Ramos (cell line): ENCODE measurements around the gene TBC1D10A.

ENCODE experiments used
- in situ Hi-C: fragments of 300-500 bp; cut with MboI; formaldehyde crosslinking; loops from one replicate; pipeline ENCODE4 v1.14.3; 2022; ENCODE audit warnings: low sequenced_read_pairs; ENCODE audit not compliant: unreplicated experiment

The TBC1D10A gene

DNA sequence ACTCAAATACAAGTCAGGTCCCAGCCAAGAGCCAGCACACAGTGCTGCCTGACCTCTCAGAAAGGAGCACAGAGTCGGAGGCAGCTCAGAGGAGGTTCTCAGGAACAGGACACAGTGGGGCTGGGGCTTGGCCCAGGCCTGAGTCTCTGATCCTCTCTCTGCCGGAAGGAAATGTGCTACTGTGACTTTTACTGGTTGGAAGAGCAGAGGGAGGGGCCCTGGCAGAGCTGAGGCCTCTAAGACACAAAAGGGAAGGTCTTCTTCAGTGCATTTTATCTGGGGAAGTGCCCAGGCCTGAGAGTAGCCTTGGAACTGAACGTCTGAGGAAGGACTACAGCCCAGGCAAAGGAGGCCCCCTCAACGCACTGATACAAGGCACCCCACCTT, 21.2 kb downstream of the TBC1D10A start:
- in situ Hi-C loops, result no loop called here

DNA sequence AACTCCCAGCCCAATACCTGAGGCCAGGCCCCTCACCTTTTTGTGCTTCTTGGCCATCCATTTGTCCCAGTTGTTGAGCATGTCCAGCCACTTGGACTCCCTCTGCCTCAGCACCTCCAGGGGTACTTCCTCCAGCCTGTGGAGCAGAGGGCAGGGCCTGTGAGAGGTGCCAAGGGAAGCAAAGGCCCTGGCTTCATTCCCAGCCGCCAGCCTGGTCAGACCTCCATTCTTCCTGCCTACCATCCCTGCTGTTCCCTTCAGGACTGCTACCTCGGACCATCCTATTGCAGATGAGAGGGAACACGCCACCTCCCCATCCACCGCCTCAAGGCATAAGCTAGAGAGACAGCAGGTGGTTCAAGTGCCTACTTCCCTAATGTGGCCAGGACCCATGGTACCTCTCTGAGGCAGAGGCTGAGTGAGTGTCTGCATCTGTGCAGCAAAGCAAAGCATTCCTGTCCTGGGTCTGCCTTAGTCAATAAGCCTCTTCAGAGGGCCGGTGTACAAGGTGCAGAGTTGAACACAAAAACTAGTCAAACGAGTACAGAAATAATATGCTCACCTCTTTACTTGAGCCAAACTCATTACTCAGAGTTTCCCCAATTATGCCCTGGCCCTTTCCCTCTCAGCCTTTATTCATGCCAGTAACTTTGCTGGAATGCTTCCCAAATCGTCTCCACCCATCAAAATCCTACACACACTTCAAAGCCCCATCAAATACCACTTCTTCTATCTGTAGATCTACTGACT, 22.1 kb downstream of the TBC1D10A start:
- in situ Hi-C loops, result no loop called here

DNA sequence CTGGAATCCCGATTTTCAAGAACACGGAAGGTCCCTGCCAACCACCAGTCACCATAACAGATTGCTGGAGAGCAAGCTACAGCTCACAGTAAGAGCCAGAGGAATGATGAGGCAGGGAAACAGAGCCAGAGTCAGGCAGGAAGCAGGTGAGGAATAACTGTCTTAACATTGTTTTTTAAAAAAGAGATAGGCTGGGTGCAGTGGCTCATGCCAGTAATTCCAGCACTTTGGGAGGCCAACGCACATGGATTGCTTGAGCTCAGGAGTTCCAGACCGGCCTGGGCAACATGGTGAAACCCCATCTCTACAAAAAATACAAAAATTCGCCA, 24.0 kb downstream of the TBC1D10A start:
- in situ Hi-C loops, result no loop called here

DNA sequence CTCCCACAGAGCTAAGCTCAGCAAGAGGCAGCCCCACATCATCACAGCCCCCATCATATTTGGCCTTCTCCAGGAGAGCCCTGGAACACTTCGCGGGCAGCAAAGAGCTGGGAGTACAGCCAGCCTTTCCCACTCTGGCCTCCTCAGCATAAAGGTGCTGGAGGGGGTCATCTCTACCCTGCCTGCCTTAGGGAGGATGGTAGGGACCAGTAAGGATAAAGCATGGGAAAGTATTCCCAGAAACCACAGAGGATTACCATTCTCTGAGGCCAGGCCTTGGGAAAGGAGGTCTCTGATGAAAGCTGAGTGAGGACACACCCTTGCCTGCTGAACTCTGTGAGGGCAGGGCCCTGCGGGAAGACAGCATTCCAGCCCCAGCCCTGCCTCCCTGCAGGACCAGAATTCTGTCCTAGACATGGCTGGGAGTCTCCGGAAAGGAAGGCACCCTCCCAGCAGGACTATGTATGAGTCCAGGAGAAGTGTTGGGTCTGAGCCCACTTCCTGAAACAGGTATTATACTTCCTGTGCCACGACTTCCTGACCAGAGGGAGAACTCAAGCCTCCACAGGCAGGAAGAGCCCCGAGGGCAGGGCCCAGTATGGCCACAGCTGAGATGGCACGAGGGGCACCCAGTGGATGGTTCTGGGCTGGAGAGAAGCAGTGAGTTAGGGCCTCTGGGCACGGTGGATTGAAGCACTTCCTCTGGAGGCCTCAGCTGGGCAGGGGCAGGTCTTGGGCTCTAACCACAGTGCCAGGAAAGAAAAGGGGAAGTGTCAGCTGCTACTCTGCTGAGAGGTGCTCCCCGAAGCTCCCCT, 24.5 kb downstream of the TBC1D10A start:
- in situ Hi-C loops, result no loop called here

DNA sequence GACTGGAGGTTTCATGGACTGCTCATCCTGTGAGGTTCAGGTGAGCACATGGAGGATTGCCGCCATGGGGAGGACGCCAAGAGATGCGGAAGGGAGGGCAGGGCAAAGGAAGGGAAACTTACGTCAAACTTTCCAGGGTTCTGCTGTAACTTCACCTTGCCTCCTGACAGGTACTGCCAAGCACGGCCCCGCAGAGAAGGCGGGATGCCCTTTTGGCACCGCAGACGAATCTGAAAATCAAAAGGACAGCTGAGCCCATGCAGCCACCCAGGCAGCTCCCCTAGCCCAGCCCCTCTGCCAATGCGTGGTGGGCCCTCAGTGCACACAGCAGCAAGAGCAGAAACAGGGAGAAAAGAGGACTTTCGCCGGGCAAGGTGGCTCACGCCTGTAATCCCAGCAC, 27.4 kb downstream of the TBC1D10A start:
- in situ Hi-C loops, result no loop called here

DNA sequence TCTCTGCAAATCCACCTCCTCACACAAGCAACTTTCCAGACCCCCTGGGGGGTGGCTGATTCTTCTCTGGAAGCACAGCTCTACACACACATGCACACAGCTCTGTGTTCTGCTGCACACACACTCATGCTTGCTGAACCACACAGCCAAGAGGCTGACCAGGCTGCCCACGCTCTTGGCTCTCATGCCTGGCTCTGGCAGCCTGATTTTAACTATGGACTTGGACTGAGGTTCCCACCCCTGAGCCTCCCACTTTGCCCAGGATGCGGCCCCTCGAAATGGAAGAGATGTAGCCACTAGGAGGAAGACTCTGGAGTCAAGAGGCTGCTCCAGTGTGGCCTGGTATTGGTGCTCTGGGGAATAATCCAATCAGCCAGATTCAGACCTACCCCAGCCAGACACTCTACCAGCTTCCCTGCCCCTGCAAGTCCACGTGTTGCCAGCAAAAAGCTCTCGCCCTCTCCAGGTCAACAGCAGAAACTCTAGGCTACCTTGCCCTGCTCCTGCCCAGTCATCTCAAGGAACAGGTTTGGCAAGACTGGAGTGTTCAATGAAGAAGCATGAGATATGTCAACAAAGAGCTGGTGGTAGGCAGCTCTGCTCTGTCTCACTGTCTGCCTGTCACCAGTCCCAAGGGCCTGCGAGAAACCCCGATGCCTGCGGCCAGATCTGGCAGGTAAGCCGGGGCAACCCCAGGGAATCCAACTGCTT, 28.6 kb downstream of the TBC1D10A start:
- in situ Hi-C loops, result no loop called here

DNA sequence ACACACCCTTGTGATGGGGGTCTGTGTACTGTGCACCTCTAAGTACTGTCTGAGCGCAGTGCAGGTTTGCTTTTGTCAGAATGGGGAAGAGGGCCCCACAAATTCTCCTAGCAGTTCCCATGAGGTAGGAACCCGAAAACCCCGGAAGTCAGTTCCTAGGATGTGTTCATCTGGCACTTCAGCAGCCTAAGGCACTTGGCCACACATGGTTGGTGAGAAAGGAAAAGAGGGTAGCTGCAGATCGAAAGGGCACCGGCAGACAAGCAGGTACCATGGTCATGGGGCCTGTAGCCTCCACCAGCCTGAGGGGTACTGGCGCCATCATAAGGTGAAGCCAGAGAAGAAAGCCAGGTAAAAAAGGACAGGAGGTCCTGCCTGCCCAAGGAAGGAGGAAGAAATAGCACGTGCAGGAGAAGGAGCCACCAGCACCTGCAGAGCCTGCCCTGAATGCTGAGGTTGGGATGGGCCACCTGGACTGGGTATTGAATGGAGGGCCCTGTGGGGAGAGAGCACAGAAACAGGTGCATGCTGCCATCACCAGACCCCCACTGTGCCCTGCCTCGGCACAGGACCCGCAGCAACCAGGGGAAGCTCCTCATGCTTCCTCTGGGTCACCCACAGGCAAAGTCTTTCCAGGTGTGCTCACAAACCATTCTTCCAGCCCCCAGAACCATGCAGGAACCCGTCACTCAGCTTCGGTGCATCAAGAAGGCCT, 29.3 kb downstream of the TBC1D10A start:
- in situ Hi-C loops, result no loop called here

DNA sequence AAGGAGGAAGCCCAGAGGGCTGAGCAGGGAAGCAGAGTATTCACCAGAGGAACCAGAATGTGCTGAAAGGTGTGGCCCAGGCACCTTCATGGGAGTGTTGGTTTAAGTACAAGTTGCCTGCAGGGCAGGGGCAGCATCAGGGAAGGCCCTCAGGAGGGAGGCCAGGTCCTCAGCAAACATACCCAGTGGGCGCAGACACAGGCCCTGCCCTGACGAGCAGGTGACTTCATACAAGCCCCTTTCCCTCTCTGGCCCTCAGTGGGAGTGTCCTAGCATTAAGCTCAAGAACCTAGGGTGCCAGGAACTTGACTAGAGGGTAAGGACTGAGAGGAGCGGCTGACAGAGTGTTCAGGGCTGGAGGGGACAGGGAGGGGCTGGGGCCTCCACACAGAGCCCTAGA, 29.9 kb downstream of the TBC1D10A start:
- in situ Hi-C loops, result no loop called here

DNA sequence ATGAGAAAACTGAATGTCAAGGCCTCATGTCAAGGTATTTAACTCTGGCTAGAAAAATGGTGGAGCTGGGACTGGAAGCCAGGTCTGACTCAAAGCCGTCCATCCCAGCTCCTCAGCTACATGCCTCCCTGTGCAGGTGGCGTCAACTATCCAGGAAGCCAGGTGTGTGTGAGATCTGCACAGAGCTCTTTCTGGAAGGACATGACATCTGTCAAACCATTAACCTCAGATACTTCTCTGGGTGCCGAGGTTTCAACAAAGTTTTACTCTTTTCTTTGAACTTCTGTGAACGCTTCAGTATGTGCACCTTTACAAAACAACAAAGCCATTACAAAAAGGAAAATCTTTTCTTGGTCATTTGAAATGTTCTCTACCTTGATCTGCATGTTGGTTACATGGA, 30.4 kb downstream of the TBC1D10A start:
- in situ Hi-C loops, result no loop called here

DNA sequence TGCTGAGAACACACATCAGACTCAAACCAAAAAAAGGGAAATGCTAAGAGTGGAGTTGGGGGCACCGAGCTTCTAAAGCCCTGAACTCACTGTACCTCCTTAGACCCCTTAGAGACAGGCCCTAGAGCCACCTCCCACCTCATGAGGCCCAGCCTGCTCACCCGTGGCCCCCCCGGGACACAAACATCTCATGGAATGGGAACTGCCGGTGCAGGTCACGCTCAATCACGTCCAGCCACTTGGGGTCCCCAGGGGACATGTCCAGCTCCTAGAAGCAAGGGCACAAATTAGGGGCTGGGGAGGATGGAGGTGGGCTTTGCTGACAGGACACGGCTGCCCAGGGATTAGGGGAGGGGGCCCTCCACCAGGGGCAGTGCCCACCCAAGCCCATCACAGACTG, 31.2 kb downstream of the TBC1D10A start:
- in situ Hi-C loops, result no loop called here

DNA sequence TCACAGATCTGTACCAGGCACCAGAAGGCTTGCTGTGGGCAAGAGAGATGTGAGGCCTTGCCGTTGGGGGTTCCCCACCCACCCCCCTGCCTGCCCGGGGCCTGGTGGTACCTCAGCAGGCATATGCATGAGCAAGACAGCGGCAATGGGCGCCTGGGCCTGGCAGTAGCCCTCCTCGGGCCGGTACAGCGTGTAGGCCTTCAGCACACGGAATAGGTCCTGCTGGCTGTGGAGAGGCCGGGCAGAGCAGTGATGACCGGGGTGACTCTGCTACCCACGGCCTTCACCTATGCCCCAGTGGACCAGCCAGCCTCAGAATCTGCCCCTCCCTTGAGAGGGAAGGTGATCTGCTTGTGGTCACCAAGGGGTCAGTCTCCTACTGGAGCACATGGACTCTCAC, 31.9 kb downstream of the TBC1D10A start:
- in situ Hi-C loops, result no loop called here

DNA sequence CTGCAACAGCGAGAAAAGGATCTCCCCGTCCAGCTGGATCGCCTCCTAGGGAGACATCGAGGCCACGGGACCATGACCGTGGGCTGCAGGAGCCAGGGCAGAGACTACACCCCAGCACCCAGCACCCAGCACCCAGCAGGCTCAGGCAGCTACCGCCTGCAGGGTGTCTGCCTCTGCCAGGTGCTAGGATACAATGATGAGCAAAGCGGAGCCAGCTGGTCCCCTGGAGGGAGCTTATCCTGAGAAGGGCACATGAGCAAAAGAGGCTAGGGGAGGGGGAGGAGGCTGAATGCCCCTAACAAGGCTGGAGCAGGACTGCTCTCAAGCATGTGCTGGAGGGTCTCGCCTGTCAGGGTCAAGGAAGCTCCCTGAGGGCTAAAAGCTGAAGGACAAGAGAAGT, 32.7 kb downstream of the TBC1D10A start:
- in situ Hi-C loops, result no loop called here

DNA sequence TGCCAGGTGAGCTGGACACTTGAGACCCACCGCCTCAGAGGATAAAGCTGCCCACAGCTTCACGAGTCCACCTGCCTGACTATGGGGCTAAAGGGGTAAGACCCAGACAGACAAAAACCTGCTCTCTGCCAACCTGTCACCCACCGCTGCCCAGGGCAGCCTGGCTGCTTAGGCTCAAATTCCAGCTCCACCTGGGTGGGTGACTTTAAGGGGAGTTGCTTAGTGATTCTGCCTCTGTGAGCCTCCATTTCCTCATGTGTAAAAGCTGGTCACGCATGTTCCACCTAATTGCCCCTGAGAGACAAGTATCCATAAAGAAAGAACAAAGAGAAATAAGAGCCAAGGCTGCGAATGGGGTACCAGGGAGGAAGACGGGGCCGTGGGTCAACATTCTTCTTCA, 33.7 kb downstream of the TBC1D10A start:
- in situ Hi-C loops, result no loop called here

DNA sequence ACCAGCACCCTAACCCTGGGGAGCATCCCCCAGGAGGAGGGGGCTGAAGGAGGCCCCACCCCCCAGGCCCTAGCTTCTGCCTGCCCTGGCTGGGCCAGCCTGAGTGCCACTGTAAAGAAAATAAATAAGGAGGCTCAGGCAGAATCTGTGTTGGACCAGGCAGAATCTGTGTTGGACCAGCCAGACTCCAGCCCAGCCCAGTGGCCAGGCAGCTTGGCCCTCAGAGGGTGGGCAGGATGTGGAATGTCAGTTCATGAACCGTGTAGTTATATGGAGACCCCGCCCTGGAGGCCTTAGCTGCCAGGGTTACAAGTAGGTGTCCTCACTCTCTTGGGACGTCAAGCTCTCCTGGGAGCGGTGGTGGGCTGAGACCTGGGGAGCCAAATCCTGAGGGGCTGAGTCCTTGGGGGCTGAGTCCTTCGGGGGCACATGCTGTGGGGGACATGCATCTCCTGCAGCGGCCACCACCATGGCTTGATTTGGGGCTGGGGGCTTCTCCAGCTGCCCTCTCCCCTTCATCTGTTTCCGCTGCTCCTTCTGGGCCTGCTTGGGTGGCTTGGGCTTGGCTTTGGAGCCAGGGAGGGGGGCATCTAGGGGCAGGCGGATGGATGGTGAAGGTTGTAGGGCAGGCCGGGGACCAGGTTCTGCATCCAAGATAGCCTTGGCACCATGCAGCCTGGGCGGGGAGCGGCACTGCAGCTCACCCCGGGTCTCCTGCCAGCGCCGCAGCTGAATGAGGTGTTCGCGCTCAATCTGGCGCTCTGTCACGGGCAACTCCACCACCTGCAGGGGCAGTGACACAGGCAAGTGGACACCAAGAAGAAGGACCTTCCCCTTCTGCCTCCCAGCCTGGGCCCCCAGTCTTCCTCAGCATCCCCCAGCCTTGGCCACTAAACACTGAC, 34.4 kb downstream of the TBC1D10A start:
- in situ Hi-C loops, result no loop called here

DNA sequence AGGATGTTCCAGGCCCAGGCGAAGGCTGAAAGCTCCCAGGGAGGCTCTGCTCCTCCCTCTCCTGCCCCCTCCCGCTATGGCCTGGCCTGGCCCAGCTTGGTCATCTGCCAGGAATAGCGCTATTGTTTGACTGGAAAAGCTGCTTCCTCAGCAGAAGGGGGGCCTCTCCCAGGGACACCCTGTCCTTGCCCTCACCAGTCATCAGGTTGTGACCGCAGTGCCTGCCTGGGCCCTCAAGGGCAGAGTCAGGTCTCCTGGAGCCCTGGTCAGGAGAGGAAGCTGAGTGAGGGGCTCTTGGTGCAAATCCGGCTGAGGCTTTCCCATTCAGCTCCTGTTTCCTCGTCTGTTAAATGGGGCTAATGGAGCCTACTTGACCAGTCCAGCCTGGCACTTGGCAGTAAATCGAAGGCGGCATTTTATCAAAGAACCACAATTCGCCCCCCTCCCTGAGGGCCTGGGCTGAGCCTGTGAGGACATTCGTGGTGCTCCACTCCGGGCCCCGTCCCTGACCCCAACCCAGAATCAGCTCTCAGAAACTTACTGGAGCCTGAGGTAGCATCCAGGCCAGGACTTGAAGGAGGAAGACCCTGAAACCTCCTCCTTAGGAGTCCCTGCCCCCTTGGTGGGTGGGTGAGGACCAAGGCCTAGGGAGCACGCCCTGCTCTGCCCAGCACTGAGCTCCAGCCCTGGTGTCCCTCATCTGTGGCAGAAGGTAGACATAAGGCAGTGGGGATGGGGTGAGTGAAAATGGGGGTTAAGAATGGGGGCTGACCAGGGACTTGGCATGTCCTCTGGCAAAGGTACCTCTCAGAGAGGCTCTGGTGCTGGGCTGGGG, 35.5 kb downstream of the TBC1D10A start:
- in situ Hi-C loops, result no loop called here

DNA sequence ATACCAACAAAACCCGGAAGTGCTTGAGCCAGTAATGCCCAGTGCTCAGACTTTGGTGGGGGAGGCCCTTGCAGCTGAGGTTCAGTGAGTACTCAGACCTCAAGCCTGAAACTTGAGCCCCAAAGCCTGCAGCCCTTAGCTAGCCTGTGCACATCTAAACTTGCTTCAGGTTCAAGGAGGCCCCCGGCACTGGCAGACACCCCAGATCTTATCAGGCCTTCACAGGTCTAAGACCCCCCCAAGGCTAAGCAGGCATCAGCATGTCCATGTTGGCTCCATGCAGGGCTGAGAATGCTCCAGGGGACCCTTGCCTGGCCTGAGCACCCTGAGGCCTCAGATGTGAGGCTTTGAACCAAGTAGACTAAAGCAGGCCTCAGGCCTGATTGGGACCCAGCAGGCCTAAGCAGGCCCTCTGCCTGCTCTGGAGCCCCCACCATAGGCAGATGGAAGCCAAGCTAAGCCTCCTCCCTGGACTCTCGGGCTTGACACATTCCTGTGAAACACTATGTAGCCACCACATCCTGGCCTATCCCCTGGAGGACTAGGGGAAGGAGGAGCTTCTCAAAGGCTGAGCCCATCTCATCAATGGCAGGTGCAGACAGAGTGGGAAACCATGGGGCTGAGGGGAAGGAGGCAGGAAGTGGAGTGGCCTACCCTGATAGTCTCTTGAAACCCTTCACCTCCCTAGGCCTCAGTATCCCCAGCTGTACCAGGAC, 36.2 kb downstream of the TBC1D10A start:
- in situ Hi-C loops, result no loop called here

DNA sequence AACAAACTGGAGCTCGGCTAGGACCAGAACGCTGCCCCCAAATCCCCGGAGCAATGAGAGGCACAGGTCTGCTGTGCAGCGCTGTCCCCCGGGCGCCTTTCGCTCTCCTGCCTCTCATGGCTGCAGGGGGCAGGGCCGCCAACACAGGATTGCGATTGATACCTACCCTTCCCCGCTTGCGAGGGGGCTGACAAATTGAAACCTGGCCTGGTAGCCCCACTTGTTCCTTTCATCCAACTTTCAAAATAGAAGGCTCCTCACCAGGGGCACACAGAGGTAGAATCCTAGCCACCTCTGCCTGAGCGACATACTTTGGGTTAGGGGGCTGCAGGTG, 36.8 kb downstream of the TBC1D10A start:
- in situ Hi-C loops, result loop anchor here (5.0 to 10.0 kb wide), 3 partner anchors 97 to 195 kb away; partner anchors contain the start of gene RNF215
